ENCODE data around the gene SFI1.

DNA sequence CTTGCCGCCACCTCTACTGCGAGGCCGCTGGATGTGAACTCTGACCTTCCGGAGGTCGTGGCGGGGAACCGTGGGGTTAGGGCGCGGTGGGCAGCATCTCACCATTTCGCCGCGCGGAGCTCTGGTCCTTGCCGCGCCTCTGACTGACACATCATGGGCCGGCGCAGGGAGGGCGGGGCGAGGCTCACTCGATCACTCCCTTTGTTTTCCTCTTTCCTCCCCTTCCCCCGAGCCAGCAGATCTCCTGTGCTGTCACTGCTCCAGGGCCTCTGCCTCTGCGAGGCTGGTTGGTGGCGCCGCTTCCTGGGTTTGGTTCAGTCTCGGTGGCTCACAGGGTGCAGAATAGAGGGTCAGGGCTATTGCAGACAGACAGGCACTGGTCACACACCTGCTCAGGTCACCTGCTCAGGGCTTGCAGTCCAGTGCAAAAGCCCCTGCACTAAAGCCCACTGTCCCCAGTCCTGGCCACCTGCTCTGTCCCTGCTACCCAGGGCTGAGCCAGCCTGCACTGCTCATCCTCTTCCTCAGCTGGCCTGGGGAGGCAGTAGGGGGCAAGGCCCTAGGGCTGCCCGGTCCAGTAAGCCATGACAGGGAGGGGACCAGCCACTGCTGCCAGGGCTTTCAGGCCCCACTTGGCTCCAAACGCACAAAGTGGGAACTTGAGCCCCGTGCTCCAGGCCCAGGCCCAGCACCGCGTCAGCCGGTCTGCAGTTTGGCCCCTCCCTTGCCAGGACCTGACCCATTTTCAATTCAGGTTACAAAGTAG, 129.5 kb downstream of the SFI1 start:
- TF ChIP-seq CTCF (IDR thresholded peaks at IDR 0.05; ENCODE audit: insufficient read depth, low read depth, low read length): no peak
- no peak for TF ChIP-seq EZH2 (IDR thresholded peaks at IDR 0.05; ENCODE audit: insufficient read depth, low read length)
